Activated naive CD8-positive, alpha-beta T cell treated with anti-CD3 and anti-CD28 coated beads, Interleukin-2, amount 50 U/mL, for 16 hours (primary cell): ENCODE measurements around the gene PCYOX1L.

Source experiments
- DNase-seq: peaks from one replicate; pipeline ENCODE4 v3.0.0-alpha.2; 2020; ENCODE audit warnings: low read depth, low spot score

PCYOX1L gene

DNA sequence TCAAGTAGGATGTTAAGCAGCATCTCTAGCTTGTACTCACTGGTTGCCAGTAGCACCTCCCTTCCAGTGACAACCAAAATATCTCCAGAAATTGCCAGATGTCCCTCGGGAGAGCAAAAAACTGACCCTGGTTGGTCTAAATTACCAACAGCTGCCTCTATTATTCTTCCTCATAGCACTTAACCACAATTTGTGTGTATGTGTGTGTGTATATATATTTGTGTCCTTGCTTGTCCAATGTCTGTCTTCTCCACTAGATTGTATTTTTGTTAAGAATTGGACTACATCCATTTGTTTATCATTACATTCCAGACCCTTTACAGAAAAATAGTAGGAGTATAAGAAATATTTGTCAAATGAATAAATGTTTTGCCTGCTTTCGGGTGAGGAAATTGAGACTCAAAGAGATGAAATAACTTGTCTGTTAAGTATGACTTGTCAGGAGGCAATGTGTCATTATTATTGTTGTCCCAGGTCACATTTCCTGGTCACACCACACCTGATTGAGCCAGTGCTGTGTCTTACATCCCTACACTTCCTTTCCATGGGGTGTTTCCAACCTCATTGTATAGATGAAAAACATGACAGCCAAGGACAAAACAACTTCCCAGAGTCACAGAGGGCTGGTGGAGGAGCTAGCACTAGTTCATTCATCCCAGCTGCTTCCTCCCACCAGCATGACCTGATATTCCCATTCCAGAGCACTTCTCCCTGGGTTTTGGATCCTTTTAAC is 24.0 kb upstream of the PCYOX1L start:
- no peak for DNase-seq

DNA sequence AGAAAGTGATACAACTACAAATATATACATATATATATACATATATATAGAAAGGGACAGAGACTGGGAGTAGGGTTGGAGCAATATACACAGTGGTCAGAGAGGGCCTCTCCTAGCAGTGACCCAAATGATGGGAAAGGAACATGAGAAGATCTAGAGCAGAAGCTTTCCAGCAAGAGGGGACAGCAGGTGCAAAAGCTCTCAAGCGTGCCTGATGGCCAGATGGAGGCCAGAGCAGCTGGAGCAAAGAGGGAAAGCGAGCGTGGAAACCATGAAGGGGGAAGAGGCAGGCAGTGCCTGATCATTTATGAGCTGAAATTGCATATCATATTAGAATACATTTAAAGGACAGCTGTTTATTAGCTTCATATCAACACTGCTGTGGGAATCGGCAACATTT is 20.1 kb upstream of the PCYOX1L start:
- DNase-seq = no peak

DNA sequence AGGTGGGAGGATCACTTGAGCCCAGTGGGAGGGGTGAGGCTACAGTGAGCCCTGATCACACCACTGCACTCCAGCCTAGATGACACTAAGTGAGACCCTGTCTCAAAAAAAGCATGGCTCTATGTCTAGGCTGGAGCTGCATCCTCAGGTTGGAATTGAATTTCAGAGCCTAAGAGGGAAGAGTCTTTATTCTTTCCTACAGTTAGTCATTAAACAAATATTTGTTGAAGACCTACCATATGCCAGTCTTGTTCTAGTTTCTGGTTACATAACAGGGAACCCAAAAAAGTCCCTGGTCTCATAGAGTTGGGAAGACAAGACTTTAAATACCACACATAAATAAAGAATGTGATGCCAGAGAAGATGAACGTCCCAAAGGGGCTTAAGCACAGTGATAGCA is 19.5 kb upstream of the PCYOX1L start:
- no peak for DNase-seq

DNA sequence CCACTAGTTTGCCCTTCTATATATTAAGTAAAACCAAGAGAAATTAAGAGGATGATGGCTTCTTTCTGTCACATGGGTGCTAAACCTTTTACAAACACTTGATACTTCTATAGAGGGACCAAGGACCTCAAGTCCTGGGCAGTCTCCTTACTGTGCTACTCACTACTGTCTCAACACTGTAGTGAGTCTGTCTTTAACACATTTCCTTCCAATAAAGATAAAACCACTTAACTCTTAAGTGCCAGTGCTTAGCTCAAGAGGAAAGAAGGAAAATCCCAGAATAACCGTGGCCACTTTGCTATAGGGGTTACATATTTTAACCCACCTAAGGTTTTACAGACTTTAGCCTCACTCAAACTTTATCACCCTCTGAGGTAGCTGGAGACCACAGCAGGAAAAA is 16.9 kb upstream of the PCYOX1L start:
- DNase-seq = no peak

DNA sequence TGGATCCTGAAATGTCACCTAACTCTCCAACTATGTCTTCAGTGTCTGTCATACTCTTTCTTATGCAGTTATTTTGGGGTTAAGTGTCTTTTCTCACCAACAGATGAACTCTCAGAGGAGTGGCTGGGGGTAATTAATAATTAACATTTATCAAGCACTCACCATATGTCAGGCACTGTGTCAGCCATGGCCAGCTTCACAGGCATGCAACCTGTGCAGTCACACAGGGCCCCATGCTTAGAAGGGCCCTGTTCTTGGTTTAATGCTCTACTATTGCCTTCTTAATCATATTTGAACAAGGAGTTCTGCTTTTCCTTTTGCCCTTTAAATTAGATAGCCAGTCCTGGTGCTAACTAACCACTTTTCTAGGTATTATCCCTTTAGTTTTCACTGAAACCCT is 16.0 kb upstream of the PCYOX1L start:
- no peak for DNase-seq

DNA sequence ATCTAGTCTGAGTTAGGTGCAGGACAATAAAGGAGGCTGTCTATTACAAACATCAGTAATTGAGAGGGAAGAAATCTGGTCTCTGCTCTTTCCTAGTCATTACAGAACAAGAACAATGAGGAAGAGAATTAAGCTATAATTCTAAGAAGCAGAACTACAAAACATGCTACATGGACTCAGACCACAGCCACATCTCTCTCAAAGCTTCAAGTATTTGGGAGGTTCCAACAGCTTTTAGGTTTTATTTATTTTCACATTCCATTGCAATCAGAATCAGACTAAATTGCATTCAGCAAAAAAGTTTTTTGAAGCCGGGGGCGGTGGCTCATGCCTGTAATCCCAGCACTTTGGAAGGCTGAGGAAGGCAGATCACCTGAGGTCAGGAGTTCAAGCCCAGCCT is 13.7 kb upstream of the PCYOX1L start:
- no peak for DNase-seq

DNA sequence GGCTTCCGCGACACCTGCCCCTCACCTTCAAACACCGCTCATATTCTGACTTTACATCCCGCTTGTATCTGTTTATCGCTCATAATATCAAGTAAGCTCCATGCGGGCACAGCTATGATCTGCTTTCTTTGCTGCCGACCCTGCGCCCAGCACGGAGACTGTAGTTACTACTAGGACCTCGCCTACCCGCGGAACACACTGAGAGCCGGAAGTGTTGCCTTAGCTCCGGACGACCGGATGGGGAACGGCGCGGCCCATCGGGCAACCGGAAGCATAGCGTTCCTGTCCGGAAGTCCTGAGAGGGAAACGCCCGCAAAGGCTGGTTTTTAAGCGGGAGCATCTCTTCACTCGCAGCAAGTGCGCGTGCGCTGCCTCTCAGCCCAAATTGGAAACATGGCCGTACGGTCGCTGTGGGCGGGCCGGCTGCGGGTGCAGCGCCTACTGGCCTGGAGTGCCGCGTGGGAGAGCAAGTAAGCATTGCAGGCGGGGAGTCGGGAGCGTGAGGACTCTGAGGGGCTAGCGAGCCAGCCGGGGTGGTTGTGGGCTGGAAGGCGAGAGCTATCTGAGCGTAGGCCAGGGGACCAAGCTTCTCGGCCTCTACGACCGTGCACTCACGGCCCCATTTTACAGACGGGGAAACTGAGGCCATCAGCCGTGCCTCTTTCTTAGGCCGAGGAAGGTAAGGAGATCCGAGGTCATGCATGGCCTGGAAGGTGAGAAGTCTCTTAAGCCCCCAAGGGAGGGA is 12.5 kb upstream of the PCYOX1L start, which contains the start of gene GRPEL2:
GRPEL2 (plus strand) TSS at position 353 of the 745 bp plus-strand sequence; CDS start at position 394, 41 bp downstream.
- DNase-seq = peak; percentile 82

DNA sequence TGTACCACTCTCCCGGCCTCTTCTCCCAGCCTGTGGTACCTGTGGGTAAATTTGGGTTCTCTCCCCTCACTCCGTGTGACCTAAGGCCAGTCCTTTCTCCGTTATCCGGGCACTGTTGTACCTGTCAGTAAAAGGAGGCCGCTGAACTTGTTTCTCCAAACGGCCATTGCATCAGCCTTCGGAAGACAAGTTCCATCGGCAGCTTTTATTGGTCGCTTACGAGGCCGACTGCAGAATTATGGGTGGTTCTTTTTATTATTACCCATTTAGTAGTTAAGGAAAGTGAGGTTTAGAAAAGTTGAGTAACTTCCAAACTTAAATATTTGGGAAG is 12.0 kb upstream of the PCYOX1L start:
- DNase-seq = no peak

DNA sequence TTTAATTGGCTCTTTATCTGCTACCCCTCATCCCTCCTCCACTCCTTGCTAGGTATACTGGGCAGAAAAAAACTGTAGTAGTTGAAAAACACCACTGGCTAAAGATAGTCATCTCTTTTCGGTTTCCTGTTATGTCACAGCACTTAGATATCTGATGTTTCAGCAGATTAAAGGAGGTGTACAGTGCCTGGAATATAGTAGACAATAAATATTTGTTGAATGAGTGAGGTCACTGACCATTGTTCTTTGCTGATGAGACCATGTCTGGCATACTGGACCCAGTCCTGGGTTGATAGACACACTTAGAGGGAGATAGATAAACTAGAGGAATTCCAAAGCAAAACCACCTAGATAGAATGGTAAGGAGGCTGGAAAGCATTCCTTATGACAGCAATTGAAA is 9.3 kb upstream of the PCYOX1L start:
- DNase-seq = no peak

DNA sequence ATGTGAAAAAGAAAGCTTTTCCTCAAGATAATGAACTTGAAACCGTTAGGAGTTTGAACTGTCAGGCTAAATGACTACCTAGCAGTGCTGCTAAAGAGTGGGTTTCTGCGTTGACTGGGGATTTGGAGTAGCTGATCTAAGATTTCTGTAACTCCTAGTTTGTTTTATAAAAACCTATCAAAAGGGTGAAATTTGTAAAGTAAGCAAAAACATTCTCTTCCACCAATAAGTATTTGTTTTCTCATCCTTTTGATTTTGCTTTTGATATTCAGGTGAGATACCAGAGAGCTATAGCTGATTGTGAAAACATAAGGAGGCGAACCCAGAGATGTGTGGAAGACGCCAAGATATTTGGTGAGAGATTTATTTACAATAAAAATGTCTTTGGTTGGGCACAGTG is 8.5 kb upstream of the PCYOX1L start:
- no peak for DNase-seq

DNA sequence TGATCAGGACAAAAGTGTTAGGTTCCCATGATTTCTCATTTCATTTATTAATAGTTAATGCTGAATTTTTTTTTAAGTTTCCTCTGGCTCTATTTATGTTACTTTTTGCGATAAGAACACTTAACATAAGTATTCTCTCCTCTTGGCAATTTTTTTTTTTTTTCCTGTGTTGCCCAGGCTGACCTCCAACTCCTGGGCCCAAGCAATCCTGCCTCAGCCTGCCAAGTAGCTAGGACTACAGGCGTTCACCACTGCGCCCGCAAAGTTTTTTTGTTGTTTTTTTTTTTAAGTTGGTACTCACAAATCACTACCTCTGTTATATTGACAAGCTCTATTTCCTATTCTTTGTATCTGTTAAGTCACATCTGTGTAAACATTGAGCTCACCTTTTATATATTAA is 5.7 kb upstream of the PCYOX1L start:
- DNase-seq = no peak

DNA sequence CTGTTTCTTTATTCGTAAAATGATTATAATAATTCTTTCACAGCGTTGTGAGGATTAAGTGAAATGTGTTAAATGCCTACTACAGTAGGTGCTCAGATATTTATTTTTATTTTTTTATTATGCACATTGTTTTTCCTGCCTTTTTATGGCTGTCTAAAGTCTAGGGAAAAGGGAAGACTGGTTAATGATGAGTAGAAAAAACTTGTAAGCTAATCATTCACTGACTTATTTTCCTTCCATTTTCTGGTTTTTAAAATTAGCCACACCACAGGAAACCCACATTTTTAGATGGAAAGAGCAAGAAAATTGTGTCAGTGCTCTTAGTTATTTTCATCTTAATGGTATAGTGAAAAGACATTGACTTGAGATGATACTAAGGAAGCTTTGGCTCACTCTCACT is 3.9 kb upstream of the PCYOX1L start:
- no peak for DNase-seq

DNA sequence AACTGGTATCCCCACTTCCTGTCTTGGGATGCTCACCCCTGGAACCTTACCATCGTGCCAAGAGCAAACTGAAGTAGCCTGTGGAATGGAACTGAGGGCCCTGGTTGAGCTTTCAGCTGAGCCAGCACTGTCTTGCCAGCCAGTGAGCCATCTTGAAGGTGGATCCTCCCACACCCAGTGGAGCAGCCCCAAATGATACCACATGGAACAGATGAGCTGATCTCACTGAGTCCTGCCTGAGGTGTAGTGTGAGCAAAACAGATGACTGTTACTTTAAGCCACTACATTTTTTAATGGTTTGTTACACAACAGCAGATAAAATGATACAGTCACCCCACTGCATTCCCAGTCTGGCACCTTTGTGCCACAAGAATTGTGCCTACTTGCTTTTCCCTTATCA is 2.2 kb upstream of the PCYOX1L start:
- no peak for DNase-seq

DNA sequence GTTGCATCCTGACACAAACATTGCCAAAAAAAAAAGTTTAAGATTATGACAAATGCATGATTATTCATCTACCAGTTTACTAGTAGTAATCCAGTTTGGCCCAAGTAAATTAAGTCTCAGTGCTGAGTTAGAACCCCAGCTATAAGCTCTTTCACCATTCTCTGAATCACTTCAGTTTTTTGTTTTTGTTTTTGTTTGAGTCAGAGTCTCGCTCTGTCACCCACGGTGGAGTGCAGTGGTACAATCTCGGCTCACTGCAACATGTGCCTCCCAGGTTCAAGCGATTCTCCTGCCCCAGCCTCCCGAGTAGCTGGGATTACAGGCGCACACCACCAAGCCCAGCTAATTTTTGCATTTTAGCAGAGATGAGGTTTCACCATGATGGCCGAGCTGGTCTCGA is 1.5 kb upstream of the PCYOX1L start:
- no peak for DNase-seq

DNA sequence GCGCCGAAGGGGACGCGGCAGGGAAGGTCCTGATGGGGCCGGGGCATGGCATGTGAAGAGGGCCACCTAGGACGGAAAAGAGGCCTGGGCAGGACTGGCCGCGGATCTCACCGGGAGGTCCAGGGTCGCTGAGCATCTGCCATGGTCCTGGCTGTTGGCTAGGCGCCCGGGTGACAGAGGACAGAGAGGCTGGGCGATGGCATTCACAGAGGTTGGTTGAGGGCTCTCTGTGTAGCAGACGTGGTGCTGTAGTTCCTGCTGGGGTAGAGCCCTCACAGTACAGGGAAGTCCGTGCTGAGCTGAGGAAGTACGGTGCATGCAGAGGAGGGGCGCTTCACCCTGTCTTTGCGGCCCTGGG is 427 bp downstream of the PCYOX1L start:
- no peak for DNase-seq

DNA sequence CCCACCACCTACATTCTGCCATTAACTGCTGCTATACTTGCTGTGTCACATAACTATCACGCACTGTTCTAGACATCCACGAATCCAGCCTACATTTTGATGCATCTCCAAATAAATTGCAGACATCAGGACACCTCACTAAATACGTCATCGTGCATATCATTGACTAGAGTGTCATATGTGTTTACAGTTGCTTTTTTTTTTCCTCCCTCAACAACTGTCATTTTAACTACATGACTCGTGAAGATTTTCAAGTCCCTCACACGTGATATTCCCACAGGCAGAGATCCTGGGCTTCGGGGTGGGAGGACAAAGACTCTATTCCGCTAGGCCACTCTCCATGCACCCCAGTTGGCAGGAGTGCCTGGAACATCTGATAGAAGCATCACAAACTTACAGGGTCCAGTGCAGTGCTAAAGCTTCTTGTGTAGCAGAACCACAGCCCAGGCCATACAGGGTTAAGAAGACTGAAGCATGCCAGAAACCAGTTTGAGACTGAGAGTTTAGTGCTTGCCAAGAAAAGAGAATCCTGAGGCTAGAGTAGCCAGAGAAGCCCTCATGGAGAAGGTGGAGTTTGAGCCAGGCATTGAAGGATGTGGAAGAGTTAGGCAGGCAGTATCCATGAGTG is 1.1 kb downstream of the PCYOX1L start:
- DNase-seq = no peak

DNA sequence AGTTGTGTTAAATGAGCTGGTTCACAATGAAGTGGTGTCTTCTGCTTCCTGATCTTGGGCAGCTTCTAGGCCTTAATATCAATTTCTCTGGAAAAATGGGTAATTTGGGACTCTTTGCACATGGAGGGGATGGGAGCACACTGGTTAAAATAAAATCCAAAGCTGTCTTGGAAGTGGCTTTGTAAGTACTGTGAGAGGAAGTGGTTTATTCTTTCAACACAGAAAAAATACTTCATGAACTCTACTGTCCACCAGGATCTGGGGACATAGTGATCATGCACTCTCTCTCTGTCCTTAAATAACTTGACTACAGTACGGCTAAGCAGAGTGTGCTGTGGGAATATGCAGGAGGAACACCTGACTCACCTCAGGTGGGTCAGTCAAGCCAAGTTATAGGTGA is 2.4 kb downstream of the PCYOX1L start:
- no peak for DNase-seq

DNA sequence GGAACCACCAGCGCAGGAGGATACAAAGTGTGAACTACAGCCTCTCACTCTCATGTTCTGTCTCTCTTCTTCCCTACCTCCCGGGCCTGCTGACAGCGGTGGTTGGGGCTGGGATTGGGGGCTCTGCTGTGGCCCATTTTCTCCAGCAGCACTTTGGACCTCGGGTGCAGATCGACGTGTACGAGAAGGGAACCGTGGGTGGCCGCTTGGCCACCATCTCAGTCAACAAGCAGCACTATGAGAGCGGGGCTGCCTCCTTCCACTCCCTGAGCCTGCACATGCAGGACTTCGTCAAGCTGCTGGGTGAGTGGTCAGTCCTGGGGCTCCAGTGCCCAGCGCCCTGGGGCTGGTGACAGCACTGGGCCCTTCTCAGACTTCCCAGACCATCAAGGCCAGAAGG is 4.7 kb downstream of the PCYOX1L start:
- no peak for DNase-seq

DNA sequence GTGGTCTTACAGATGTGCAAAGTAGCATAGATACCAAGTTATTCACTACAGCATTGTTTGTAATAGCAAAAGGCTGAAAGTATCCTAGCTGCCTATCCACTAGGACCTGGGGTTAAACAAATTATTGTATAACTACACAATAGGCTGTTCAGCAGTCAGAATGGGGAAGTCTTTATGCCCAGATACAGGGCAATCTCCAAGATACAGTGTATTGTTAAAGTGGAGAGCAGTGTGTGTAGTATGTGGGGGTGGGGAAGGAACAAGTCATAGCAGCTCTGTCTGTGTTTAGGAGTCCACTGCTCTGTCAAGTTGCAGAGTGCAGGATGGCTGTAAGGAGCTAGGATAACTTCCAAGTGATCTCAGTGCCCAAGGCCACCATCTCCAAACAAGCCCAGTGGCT is 5.5 kb downstream of the PCYOX1L start:
- no peak for DNase-seq

DNA sequence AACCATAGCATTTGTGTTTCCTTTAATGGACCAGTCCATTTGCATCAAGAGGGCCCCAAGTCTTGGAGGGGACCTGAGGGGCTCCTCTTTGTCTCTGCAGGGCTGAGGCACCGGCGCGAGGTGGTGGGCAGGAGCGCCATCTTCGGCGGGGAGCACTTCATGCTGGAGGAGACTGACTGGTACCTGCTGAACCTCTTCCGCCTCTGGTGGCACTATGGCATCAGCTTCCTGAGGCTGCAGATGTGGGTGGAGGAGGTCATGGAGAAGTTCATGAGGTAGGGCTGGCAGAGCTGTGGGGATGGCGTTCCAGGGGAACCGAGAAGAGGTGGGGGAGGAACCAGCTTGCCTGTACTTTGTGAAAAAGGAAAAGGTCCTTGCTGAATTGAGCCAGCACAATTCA is 6.1 kb downstream of the PCYOX1L start:
- DNase-seq = no peak

DNA sequence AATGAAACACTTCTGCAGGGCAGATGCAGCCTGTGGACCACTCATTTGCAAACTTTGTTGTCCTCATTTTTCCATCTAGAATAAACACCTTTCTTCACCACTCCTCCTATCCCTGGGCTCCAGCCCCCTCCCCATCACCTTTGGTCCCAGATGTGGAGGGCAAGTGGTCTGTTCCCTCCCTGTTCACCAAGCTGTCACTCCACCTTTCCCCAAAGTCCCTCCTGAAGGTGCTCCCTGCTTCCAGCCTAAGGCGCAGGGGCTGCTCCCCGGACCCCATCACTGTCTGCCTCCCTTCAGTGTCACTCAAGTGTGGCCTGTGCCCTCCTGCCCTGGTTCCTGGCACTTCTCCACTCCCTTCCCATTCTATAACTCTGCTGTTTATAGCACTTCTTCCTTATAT is 6.9 kb downstream of the PCYOX1L start:
- no peak for DNase-seq

DNA sequence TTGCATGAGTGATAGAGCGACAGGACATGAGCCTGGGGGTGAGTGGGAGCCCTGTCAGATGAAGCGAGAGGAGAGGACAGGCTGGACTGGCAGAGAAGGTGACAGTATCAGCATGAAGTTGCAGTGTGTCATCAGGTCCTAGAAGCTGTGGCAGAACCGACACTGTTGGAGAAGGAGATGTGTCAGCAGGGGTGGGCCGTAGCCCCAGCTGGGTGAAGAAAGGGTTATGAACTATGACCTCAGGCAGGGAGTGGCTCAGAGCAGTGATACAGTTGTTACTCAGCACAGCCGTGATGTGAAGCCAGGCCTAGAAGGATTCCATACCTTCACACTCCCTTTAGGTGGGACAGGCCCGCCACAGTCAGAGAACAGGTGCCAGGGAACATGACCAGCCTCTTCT is 7.6 kb downstream of the PCYOX1L start:
- no peak for DNase-seq

DNA sequence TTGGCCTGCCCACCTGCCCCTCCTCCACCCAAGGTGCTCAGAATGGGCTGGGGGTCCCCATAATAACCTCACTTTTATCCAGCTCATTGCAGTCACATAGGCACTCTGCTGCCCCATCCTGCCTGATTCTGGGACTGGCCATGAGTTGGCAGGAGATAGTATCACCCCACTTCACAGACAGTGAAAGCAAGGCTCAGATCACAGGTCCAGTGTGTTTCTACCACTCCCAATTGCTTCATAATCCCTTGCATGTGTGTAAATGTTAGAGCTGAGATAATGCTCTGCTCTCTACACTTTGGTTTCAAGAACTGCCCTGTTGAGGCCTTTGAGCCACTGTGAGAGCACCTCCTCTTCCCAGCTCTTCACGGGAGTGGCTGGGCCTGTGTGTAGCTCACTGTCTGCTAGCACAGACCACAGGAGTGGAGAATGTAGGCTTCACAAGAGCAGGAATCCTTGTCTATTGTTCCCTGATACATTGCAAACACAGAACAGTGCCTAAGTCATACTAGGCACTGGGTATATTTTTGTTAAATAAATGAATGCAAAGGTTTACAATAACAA is 8.4 kb downstream of the PCYOX1L start:
- DNase-seq = no peak
